HepG2 (cell line): ENCODE data around the gene LRIG1. TPM values are rescaled to one million over a fixed set of nuclear protein-coding genes. Genes with fewer than 3 reads are reported as not detected.
A peak's percentile ranks its signal among the peaks of the same experiment; 100 is the strongest.

Experiments
- ATAC-seq: fragments of 200-7000 bp; cut with Tn5 transposase; 3 replicates; pipeline ENCODE4 v1.9.1; 2020; ENCODE audit warnings: mild to moderate bottlenecking, moderate library complexity
- BruUV-seq: library from RNA; stranded (reverse); fragments of 400-500 nt; replicated peaks from 2 replicates; lab custom pipeline; 2021; lab: Mats Ljungman, UMichigan
- CTCF ChIA-PET: fragments of 300-600 bp; formaldehyde crosslinking; extraction: SDS; loops from one replicate; lab custom pipeline; 2021; ENCODE audit warnings: low total read pairs, inconsistent platforms, low intra/inter-chr PET ratio; lab: Yijun Ruan, JAX
- POLR2A ChIA-PET: fragments of 350-600 bp; sonication (Branson Sonifier 250); formaldehyde crosslinking; loops from one replicate; lab custom pipeline; 2020; ENCODE audit warnings: antibody characterized with exemption, inconsistent platforms; lab: Yijun Ruan, JAX
- DNase-seq: peaks from one replicate; pipeline ENCODE4 v3.0.0-alpha.2; 2015; ENCODE audit warnings: low spot score
- FAIRE-seq: peaks from 3 replicates; lab custom pipeline; 2011; peaks lifted over from hg19 to GRCh38; lab: Jason Lieb, UNC
- H2AFZ ChIP-seq: one replicate; pipeline ENCODE4 v1.6.1; 2011; ENCODE audit warnings: low read length, inconsistent platforms
- H3K27ac ChIP-seq: fragments of 300-600 bp; 3 replicates; pipeline ENCODE4 v1.8.0; 2011; ENCODE audit warnings: mixed run types, mild to moderate bottlenecking, mixed read lengths, low read length, inconsistent platforms; ENCODE audit not compliant: insufficient read depth; ENCODE audit errors: extremely low read length
- H3K27me3 ChIP-seq, 2 experiments: fragments of 200-600 bp in 1 of 2; 2 replicates in 1 of 2; 3 replicates in 1 of 2; pipeline versions ENCODE4 v1.6.0 to v1.8.0; 2011; ENCODE audit warnings: low read length in 2 of 2, mild to moderate bottlenecking in 2 of 2, moderate library complexity in 2 of 2, inconsistent platforms in 1 of 2; ENCODE audit not compliant: insufficient read depth in 2 of 2, control insufficient read depth in 1 of 2
- H3K36me3 ChIP-seq, 2 experiments: fragments of 200-600 bp in 1 of 2; replicated peaks in 1 of 2; 2 replicates in 1 of 2; 3 replicates in 1 of 2; pipeline versions ENCODE4 v1.5.1 to v1.8.0; 2011; ENCODE audit warnings: low read length in 2 of 2, inconsistent platforms in 1 of 2; ENCODE audit not compliant: insufficient read depth in 2 of 2, control insufficient read depth in 1 of 2
- H3K4me1 ChIP-seq: 2 replicates; pipeline ENCODE4 v1.5.1; 2012; ENCODE audit warnings: low read length, inconsistent platforms; ENCODE audit not compliant: insufficient read depth
- H3K4me2 ChIP-seq: 2 replicates; pipeline ENCODE4 v1.6.0; 2011; ENCODE audit warnings: low read depth, low read length, inconsistent platforms
- H3K4me3 ChIP-seq, 3 experiments: fragments of 200-600 bp in 1 of 3; sonication (generic), shearing (Covaris generic) in 1 of 3; replicated peaks in 1 of 3; 2 replicates each; pipeline ENCODE4 v1.5.1; 2011 to 2016; ENCODE audit warnings: low read length in 3 of 3, inconsistent platforms in 2 of 3, low read depth in 2 of 3, mild to moderate bottlenecking in 2 of 3, control low read depth in 1 of 3, mixed read lengths in 1 of 3; ENCODE audit not compliant: insufficient read depth in 1 of 3
- H3K79me2 ChIP-seq: one replicate; pipeline ENCODE4 v1.6.1; 2011; ENCODE audit warnings: low read length, inconsistent platforms; ENCODE audit not compliant: insufficient read depth
- H3K9ac ChIP-seq: 2 replicates; pipeline ENCODE4 v1.6.0; 2011; ENCODE audit warnings: mild to moderate bottlenecking, low read depth, low read length, inconsistent platforms; ENCODE audit not compliant: insufficient read depth
- H3K9me3 ChIP-seq: 2 replicates; pipeline ENCODE4 v1.5.1; 2012; ENCODE audit warnings: mild to moderate bottlenecking, low read length
- H4K20me1 ChIP-seq: 2 replicates; pipeline ENCODE4 v1.6.0; 2011; ENCODE audit warnings: inconsistent platforms, mild to moderate bottlenecking, low read length, moderate library complexity; ENCODE audit not compliant: insufficient read depth
- HMGXB4 ChIP-seq, 2 experiments: sonication (generic) in 1 of 2; formaldehyde crosslinking in 1 of 2; IDR thresholded peaks; 2 replicates each; pipeline versions ENCODE4 v1.4.0 to v1.6.1; 2018 to 2020; ENCODE audit warnings: missing genetic modification reagents in 2 of 2, borderline replicate concordance in 1 of 2, low read depth in 1 of 2, mild to moderate bottlenecking in 1 of 2, missing biosample characterization in 1 of 2
- HOXA5 ChIP-seq: sonication (generic); formaldehyde crosslinking; IDR thresholded peaks from 2 replicates; pipeline ENCODE4 v1.4.0; 2020; ENCODE audit warnings: missing genetic modification reagents
- MAFF ChIP-seq: IDR thresholded peaks from 2 replicates; pipeline ENCODE4 v1.6.1; 2011; ENCODE audit warnings: low read depth, low read length, improper control_type of control experiment
- MED1 ChIP-seq: sonication (generic); formaldehyde crosslinking; IDR thresholded peaks from 2 replicates; pipeline ENCODE4 v1.4.0; 2020; ENCODE audit warnings: missing genetic modification reagents
- MXD1 ChIP-seq: sonication (generic); formaldehyde crosslinking; IDR thresholded peaks from 2 replicates; pipeline ENCODE4 v1.4.0; 2020; ENCODE audit warnings: mild to moderate bottlenecking, missing genetic modification reagents
- RCOR2 ChIP-seq: IDR thresholded peaks from 2 replicates; pipeline ENCODE4 v1.6.1; 2016; ENCODE audit warnings: missing biosample characterization, missing genetic modification reagents
- RFXAP ChIP-seq: sonication (generic); formaldehyde crosslinking; IDR thresholded peaks from 2 replicates; pipeline ENCODE4 v1.4.0; 2020; ENCODE audit warnings: missing genetic modification reagents, borderline replicate concordance
- RORA ChIP-seq: sonication (generic); formaldehyde crosslinking; IDR thresholded peaks from 2 replicates; pipeline ENCODE4 v1.5.0; 2020; ENCODE audit warnings: mild to moderate bottlenecking, missing genetic modification reagents, moderate library complexity
- SAP130 ChIP-seq: IDR thresholded peaks from 2 replicates; pipeline ENCODE4 v1.6.1; 2016; ENCODE audit warnings: low read depth
- SKIL ChIP-seq: sonication (generic); formaldehyde crosslinking; IDR thresholded peaks from 2 replicates; pipeline ENCODE4 v1.8.0; 2022; ENCODE audit warnings: missing genetic modification reagents, mild to moderate bottlenecking, moderate library complexity, borderline replicate concordance
- TBX3 ChIP-seq: fragments of 450-650 bp; IDR thresholded peaks from 2 replicates; pipeline ENCODE4 v1.6.1; 2017; ENCODE audit warnings: antibody characterized with exemption, mild to moderate bottlenecking, inconsistent platforms, borderline replicate concordance
- TCF7 ChIP-seq: sonication (generic); IDR thresholded peaks from 2 replicates; pipeline ENCODE4 v1.6.1; 2016; ENCODE audit warnings: antibody characterized with exemption, low read depth
- ZBTB25 ChIP-seq: IDR thresholded peaks from 2 replicates; pipeline ENCODE4 v1.6.1; 2018; ENCODE audit warnings: missing genetic modification reagents
- ZGPAT ChIP-seq: IDR thresholded peaks from 2 replicates; pipeline ENCODE4 v1.6.1; 2016; ENCODE audit warnings: mild to moderate bottlenecking
- ZNF101 ChIP-seq: sonication (generic); formaldehyde crosslinking; IDR thresholded peaks from 2 replicates; pipeline ENCODE4 v1.4.0; 2020; ENCODE audit warnings: mild to moderate bottlenecking, low read depth, missing genetic modification reagents, borderline replicate concordance
- ZNF570 ChIP-seq: sonication (generic); formaldehyde crosslinking; IDR thresholded peaks from 2 replicates; pipeline ENCODE4 v1.4.0; 2020; ENCODE audit warnings: mild to moderate bottlenecking, missing genetic modification reagents, borderline replicate concordance
- ZNF644 ChIP-seq: IDR thresholded peaks from 2 replicates; pipeline ENCODE4 v1.6.1; 2016; ENCODE audit warnings: low read depth
- ZNF746 ChIP-seq: sonication (generic); formaldehyde crosslinking; IDR thresholded peaks from 2 replicates; pipeline ENCODE4 v1.8.0; 2022; ENCODE audit warnings: mild to moderate bottlenecking, missing genetic modification reagents
- ZNF761 ChIP-seq: sonication (generic); formaldehyde crosslinking; conservative IDR thresholded peaks from 2 replicates; pipeline ENCODE4 v1.4.0; 2020; ENCODE audit warnings: mild to moderate bottlenecking, missing genetic modification reagents
- WGBS: methylation state at CpG from one replicate; pipeline ENCODE4 v1.1.6; 2017; ENCODE audit warnings: low lambda C conversion rate; 5-methylcytosine and 5-hydroxymethylcytosine counted together
- in situ Hi-C: cut with HindIII; loops from 2 replicates; pipeline ENCODE4 v1.10.0; 2017; ENCODE audit warnings: low pct_unique_long_range_greater_than_20kb; ENCODE audit not compliant: extremely low pct_ligation_motif_present
- intact Hi-C: fragments of 100-400 bp; cut with micrococcal nuclease; formaldehyde crosslinking; loops from one replicate; pipeline ENCODE4 v1.10.0; 2022; ENCODE audit not compliant: unreplicated experiment
- polyA plus RNA-seq, 8 experiments: library from polyadenylated mRNA; depleted of rRNA in 3 of 8; stranded (reverse) in 7 of 8; unstranded in 1 of 8; fragments of >200 nt; fragmentation: Illumina TruSeq in 4 of 8; extraction: Trizol in 4 of 8; gene quantifications; 2 replicates each; pipeline versions ENCODE4 v1.2.1 to v1.2.3, GENCODE V29; 2011 to 2016; ENCODE audit warnings: low read depth in 4 of 8, missing spikeins in 1 of 8, mixed read lengths in 1 of 8; ENCODE audit not compliant: insufficient read depth in 1 of 8
- total RNA-seq, 5 experiments: library from RNA; depleted of rRNA; stranded (reverse); fragments of >200 nt; fragmentation: Illumina TruSeq; extraction: Trizol; gene quantifications; 2 replicates each; pipeline ENCODE4 v1.2.3, GENCODE V29; 2016; ENCODE audit warnings: low read depth in 1 of 5

LRIG1 gene
- total and polyA plus RNA-seq, 2 of the 13 experiments (the other 11 are each of a cell fraction or from before 2014, with no cell fraction given): 17.8 to 24.8 TPM

- no peaks in the 10 kb centered on the region for H3K9me3 ChIP-seq
- peaks cover 18% of the 10 kb centered on the region for H3K4me1 ChIP-seq
- intact Hi-C loops (no loop called here), in situ Hi-C loops (no loop called here)
- CTCF ChIA-PET: no interaction called here
- peaks cover 18 to 48% of the 10 kb centered on the region in 2 experiments for H3K36me3 ChIP-seq
- H4K20me1 ChIP-seq: no peaks in the 10 kb centered on the region
- POLR2A ChIA-PET: no interaction called here
- H3K4me3 ChIP-seq: no peak overlapping the region
- BruUV-seq: no TSS peak
- no peaks in the 10 kb centered on the region for H3K79me2 ChIP-seq
- peak overlapping the region; percentile 34 for H3K27ac ChIP-seq
- H3K27me3 ChIP-seq: no peaks in the 10 kb centered on the region
- no peak overlapping the region for H2AFZ ChIP-seq
- peak; percentile 83 for FAIRE-seq
- no peak overlapping the region for H3K9ac ChIP-seq
- no peak overlapping the region for H3K4me2 ChIP-seq
- DNase-seq: peak; percentile 90
- 54% methylated on average over 2 of the region's 2 CpGs for WGBS
- peak; percentile 90 for ATAC-seq
- TF ChIP-seq ZNF570 (no peak), RORA (no peak), HMGXB4 (CRISPR knock-in tag; IDR thresholded peaks at IDR 0.05; ENCODE audit: borderline replicate concordance in 1 of 2, low read depth in 1 of 2) (no peak), TCF7 (0 out of 2 replicates have a peak, but pooled peaks have one; percentile 10), ZNF101 (no peak), MXD1 (CRISPR knock-in tag) (no peak), ZGPAT (CRISPR knock-in tag) (0 out of 2 replicates have a peak, but pooled peaks have one; percentile 35), ZNF644 (CRISPR knock-in tag) (peak; percentile 99), ZNF746 (CRISPR knock-in tag) (no peak), ZNF761 (CRISPR knock-in tag) (no peak), MED1 (CRISPR knock-in tag) (peak; percentile 41; the same call in 1 of the 2 replicates), SAP130 (CRISPR knock-in tag) (0 out of 2 replicates have a peak, but pooled peaks have one; percentile 29), MAFF (peak; percentile 42; the same call in 1 of the 2 replicates), HOXA5 (CRISPR knock-in tag) (no peak), TBX3 (peak; percentile 35; the same call in 1 of the 2 replicates), SKIL (CRISPR knock-in tag) (no peak), ZBTB25 (CRISPR knock-in tag) (no peak), RFXAP (CRISPR knock-in tag) (no peak), RCOR2 (CRISPR knock-in tag) (peak; percentile 37; the same call in 1 of the 2 replicates)
These were observed 124.3 kb downstream of the LRIG1 start for GRCh38 chr3:66376568-66376967.
